GM19351 (cell line): Measurements from ENCODE around the gene DPYSL4.

ENCODE experiments used
- ATAC-seq: cut with Tn5 transposase; IDR thresholded peaks from one replicate; pipeline ENCODE4 v1.9.1; 2021; ENCODE audit warnings: mild to moderate bottlenecking, moderate library complexity; ENCODE audit not compliant: unreplicated experiment

Gene DPYSL4

DNA sequence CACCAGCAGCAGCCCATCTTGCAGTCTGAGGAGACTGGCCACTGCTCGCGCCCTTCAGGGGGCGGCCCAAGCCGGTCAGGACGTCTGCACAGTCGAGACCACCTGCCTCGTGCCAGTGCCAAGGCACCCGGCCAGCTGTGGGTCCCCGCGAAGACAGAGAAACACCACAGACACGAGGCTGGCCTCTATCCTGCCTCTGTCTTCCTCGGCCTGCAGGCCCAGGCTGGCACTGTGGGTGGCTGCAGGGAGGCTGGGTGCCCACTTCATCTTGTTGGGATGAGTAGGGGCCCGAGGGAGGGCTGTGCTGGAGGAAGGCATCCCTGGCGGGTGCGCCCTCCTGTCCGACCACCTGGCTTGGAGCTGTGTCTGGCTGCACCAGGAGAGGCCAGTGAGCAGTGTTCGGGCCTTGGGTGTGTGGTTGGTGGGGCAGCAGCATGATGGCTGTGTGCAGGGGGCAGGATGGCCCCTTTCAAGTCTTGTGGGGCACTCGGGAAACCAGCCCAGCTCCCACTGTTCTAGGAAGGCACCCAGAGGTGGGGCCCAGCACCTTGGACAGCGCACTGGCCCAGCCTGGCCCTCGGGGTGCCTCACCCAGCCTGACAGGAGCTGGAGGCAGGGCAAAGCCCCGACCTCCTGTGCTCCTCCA, 7.3 kb downstream of the DPYSL4 start:
- no peak for ATAC-seq

- ATAC-seq, result no peak
Observed at GRCh38 chr10:132194726-132195125, 8.0 kb downstream of the DPYSL4 start.

GRCh38 chr10:132195366-132196075, 8.8 kb downstream of the DPYSL4 start:
- no peak for ATAC-seq

DNA sequence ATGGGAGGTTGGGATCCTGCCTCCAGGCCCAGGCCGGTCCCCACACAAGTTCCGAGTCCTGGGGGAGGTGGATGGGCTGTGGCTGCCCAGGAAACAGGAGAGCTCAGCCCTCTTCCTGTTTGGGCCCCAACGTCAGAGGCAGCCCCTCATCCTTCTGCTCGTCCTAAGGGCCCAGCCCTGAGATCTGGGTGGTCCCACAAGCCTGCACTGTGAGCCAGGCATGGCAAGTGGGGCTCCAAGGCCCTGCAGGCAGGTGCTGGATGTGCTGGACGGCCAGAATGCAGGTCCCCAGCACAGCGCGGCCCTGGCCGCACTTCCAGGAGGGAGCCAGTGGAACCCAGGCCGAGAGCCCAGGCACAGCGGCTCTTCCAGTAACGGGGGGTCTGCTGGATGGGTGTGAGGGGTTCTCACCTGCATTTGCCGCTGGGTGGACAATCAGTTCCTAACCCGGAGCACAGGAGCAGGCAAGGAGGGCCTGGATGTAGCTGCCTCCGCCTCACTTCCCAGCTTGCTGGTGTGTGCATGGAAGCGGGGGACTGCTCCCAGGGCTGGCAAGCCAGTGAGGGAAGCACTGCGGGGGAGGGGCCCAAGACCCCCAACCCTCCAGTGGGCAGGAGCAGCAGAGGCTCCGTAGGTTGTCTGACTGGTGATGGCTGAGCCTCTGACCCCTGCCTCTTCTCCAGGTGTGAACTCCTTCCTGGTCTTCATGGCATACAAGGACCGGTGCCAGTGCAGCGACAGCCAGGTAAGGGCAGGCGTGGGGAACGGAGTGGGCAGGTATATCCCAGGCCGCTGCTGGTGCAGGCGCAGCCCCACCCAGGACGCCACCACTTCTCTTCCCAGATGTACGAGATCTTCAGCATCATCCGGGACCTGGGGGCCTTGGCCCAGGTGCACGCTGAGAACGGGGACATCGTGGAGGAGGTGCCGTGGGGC, 9.7 kb downstream of the DPYSL4 start:
- no peak for ATAC-seq

GRCh38 chr10:132197271-132198067, 10.7 kb downstream of the DPYSL4 start:
- no peak for ATAC-seq

DNA sequence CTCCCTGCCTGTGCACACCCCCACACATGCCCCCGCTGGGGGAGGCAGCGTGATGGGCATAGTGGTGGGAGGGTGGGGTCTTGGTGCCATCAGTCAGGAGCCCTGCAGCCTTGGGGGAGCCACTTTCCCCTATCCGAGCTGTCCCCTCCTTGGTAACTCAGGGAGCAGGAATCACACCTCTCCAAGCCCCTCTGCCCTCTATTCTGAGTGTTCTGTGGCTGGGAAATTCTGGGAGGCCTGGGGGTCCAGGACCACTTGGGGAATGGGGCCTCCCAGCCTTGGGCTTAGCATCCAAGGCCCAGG, 11.3 kb downstream of the DPYSL4 start:
- no peak for ATAC-seq

GRCh38 chr10:132198381-132199181, 11.8 kb downstream of the DPYSL4 start:
- no peak for ATAC-seq

GRCh38 chr10:132199268-132199853, 12.6 kb downstream of the DPYSL4 start:
- ATAC-seq, result no peak

- ATAC-seq, result no peak
Observed at GRCh38 chr10:132199854-132200311, 13.1 kb downstream of the DPYSL4 start.

GRCh38 chr10:132200344-132201110, 13.8 kb downstream of the DPYSL4 start:
- no peak for ATAC-seq

DNA sequence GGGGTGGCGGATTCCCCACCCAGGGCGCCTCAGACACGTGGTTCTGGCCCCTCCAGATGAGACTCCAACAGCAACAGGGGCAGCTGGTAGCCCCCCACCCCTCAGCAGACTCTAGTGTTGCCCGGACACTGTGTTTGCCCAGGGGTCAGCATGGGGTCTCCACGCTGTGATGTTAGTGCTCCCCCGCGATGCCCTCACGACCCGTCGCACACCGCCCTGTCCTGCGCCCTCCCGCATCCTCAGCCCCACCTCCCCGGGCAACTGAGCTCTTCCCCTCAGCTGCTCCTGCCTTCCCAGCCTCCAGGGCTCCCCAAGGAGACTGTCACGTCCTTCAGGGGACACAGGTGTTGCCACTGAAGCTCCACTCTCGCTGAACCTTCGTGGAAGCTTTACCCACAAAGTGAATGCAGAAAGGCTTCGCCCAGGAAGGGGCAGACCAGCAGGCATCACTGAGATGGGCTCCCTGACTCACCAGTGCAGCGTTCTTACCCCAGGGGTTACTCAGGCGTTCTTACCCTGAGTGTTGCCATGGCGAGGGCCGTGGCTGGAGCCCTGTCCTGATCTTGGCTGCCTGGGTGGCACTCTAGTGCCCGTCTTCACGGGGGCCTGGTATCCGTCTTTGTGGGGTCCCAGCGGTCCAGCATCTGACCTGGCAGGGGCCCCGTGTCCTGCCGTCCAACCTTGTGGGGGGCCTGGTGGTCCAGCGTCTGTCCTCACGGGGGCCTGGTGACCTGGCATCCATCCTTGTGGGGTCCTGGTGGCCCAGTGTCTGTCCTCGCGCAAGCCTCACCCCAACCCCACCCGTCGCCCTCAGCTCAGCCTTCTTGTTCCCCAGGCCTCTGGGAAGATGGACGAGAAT, 14.6 kb downstream of the DPYSL4 start:
- ATAC-seq, result no peak

DNA sequence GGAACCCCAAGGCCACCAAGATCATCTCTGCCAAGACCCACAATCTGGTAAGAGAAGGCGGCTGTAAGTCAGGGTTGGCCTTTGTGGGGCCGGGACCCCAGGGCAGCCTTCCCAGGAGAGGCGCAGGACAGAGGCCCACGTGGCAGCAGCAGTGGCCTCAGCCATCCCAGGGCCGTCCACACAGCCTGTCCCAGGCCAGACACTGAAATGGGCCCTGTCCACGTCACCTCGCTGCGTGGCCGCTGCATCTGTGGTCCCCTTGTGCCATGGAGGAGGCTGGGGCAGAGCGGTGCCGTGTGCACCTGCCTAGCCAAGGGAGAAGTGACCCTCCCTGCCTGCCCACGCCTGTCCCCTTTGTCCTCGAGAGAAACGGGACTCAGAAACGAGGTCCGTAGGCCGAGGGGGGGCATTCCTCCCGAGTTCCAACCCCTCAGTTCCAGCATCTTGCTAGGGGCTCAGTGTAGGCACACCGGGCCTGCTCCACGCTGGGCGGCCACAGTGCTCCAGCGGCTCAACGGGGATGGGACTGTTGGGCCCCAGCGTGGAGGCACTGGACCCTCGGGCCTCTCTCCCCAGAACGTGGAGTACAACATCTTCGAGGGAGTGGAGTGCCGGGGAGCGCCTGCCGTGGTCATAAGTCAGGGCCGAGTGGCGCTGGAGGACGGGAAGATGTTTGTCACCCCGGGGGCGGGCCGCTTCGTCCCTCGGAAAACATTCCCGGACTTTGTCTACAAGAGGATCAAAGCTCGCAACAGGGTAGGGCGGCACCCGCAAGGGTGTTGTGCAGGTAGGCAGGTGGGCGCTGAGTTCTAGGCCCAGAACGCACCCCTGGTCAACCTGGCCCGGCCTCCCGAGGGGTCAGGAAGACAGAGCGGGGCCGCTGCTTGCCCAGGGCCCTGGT, 15.6 kb downstream of the DPYSL4 start:
- ATAC-seq, result no peak

GRCh38 chr10:132203256-132204077, 16.7 kb downstream of the DPYSL4 start:
- no peak for ATAC-seq

- no peak for ATAC-seq
Observed at GRCh38 chr10:132204078-132204780, 17.5 kb downstream of the DPYSL4 start.

DNA sequence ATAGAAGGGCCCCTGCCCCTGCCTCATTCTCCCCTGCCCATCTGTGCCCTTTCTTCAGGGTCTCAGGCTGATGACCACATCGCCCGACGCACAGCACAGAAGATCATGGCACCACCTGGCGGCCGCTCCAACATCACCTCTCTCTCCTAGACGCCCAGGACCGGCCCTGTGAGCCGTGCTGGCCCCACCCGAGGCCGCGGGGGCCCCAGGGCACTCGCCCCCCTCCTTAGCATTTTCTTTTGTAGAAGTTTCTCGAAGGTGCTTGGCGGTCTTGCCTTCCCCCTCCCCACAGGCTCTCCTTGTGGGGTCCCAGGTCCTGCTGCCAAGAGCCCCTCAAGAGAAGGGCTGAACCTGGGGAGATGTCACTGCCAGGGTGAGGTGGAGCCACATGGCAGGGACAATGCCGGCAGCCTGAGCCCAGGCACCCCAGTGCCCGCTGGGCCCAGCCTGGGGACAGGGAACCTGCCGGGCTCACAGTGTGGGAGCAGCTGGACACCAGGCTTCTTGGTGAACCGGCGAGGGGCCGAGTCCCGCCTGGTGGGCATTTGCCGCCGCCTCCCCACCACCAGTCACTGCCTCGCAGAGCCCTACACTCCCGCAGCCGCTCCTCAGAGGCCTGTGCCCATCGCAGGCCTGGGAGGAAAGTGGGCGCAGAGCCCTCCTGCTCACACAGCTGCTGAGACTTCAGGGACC, 18.2 kb downstream of the DPYSL4 start:
- no peak for ATAC-seq
